T-cell (primary cell): ENCODE data around the gene ITGB4. TPM values are rescaled to one million over a fixed set of nuclear protein-coding genes. Genes with fewer than 3 reads are reported as not detected.
A peak's percentile ranks its signal among the peaks of the same experiment; 100 is the strongest.
"Not testable (repeated sequence)": the region's sequence is repeated elsewhere in the genome, so short reads cannot be mapped to it uniquely, and the experiment has no call there.

Source experiments
- ATAC-seq, 4 experiments: fragments of 200-7000 bp in 3 of 4; fragments of 150-1000 bp in 1 of 4; cut with Tn5 transposase; replicated peaks in 1 of 4; 1 replicate in 3 of 4; 2 replicates in 1 of 4; pipeline ENCODE4 v1.10.0; 2021; ENCODE audit warnings: moderate library complexity in 3 of 4, mild to moderate bottlenecking in 2 of 4, moderate number of reproducible peaks in 1 of 4
- CTCF ChIA-PET, 2 donors: fragments of 300-600 bp; sonication (Branson Sonifier 250); formaldehyde crosslinking; loops; one replicate each; lab custom pipeline; 2022; ENCODE audit warnings: antibody characterized with exemption in 2 of 2; lab: Charles Lee
- POLR2A ChIA-PET, 2 donors: fragments of 300-600 bp; sonication (Branson Sonifier 250); formaldehyde crosslinking; loops; one replicate each; lab custom pipeline; 2022; ENCODE audit warnings: antibody characterized with exemption in 2 of 2; lab: Charles Lee
- DNase-seq, 35 experiments: peaks; one replicate each; pipeline versions ENCODE4 v3.0.0 to v3.0.0-alpha.2; 2013 to 2023
- H3K27ac ChIP-seq: one replicate; pipeline ENCODE4 v1.5.1; 2013; ENCODE audit warnings: low read length
- H3K27me3 ChIP-seq, 2 experiments: replicated peaks in 1 of 2; 1 replicate in 1 of 2; 2 replicates in 1 of 2; pipeline versions ENCODE4 v1.6.1 to v1.7.0; 2013; ENCODE audit warnings: low read length in 1 of 2, mixed read lengths in 1 of 2; ENCODE audit not compliant: control insufficient read depth in 2 of 2, insufficient read depth in 2 of 2; ENCODE audit errors: extremely low read depth in 1 of 2
- H3K36me3 ChIP-seq, 2 donors: 1 replicate in 1 of 2; 2 replicates in 1 of 2; pipeline versions ENCODE4 v1.6.1 to v1.7.0; 2013; ENCODE audit warnings: low read length in 1 of 2; ENCODE audit not compliant: control insufficient read depth in 2 of 2, insufficient read depth in 1 of 2; ENCODE audit errors: extremely low read depth in 1 of 2
- H3K4me1 ChIP-seq, 2 experiments: 1 replicate in 1 of 2; 2 replicates in 1 of 2; pipeline versions ENCODE4 v1.6.1 to v1.7.0; 2013; ENCODE audit warnings: low read length in 2 of 2, mixed read lengths in 1 of 2; ENCODE audit not compliant: insufficient read depth in 2 of 2, control insufficient read depth in 1 of 2; ENCODE audit errors: extremely low read depth in 1 of 2
- H3K4me3 ChIP-seq, 2 donors: 1 replicate in 1 of 2; 2 replicates in 1 of 2; pipeline versions ENCODE4 v1.5.1 to v1.7.0; 2013; ENCODE audit warnings: mild to moderate bottlenecking in 2 of 2, low read length in 1 of 2, moderate library complexity in 1 of 2; ENCODE audit not compliant: control insufficient read depth in 1 of 2; ENCODE audit errors: extremely low read depth in 1 of 2
- H3K9me3 ChIP-seq: 2 replicates; pipeline ENCODE4 v1.7.0; 2013
- H3K27ac Mint-ChIP-seq, 2 donors: one replicate each; pipeline ENCODE4 v1.8.0; 2020 to 2021; ENCODE audit warnings: mild to moderate bottlenecking in 2 of 2, mixed read lengths in 2 of 2
- H3K27me3 Mint-ChIP-seq, 2 donors: one replicate each; pipeline ENCODE4 v1.8.0; 2021 to 2022; ENCODE audit warnings: mixed read lengths in 2 of 2
- H3K36me3 Mint-ChIP-seq: one replicate; pipeline ENCODE4 v1.8.0; 2021; ENCODE audit warnings: mixed read lengths
- H3K4me1 Mint-ChIP-seq, 3 donors: one replicate each; pipeline ENCODE4 v1.8.0; 2020 to 2022; ENCODE audit warnings: mixed read lengths in 3 of 3, mild to moderate bottlenecking in 1 of 3
- H3K4me3 Mint-ChIP-seq, 3 donors: one replicate each; pipeline ENCODE4 v1.8.0; 2020 to 2022; ENCODE audit warnings: mild to moderate bottlenecking in 3 of 3, mixed read lengths in 3 of 3, moderate library complexity in 3 of 3
- H3K9me3 Mint-ChIP-seq, 3 donors: one replicate each; pipeline ENCODE4 v1.8.0; 2020 to 2022; ENCODE audit warnings: mixed read lengths in 3 of 3
- WGBS: methylation state at CpG from one replicate; pipeline ENCODE4 v1.1.5; 2013; ENCODE audit warnings: missing lambda C conversion rate; ENCODE audit not compliant: insufficient coverage; 5-methylcytosine and 5-hydroxymethylcytosine counted together
- total RNA-seq, 35 experiments: library from RNA in 6 of 35; stranded (reverse) in 6 of 35; fragments of 120-200 nt in 1 of 35; gene quantifications; one replicate each; pipeline versions ENCODE4 v1.2.1 to v1.2.4 and lab custom pipeline; 2013 to 2026

ITGB4 gene
- total RNA-seq, 5 donors from 2014 or later (not counting 1 experiment from before 2014, with no cell fraction given) = 0.68 to 1.6 (median 1.5) TPM

DNA sequence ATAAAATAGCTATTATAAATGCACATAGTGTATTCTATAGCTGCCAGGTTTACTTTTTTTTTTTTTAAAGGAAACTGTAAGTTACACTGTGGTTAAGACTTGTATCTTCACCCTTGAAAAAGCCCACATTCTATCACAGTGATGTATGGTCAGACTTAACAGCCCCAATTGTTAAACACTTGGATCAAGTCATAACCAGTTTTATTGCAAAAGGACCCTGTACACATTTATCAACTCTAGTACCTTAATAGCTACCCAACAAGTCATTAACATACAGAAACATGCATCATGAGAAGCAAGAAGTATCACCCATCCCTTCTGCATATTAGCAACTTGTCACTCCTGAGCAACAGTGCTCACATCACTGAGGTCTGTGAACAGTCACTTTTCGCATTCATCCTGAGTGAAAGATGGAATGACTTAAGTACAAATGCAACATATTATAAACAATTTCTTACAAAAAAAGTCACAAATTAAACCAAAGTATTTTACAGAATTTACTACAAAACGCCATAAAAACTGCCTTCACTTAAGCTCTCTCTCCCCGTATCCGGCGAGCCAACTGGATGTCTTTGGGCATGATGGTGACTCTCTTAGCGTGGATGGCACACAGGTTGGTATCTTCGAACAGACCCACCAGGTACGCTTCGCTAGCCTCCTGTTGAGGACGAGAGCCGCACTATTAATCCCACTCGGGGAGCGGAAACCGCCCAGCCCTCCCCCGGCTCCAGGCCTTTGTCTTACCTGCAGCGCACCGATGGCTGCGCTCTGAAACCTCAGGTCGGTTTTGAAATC lies 57.0 kb downstream of the ITGB4 start:
- peak in 1 of 35 experiments; percentile 11 for DNase-seq
- not testable (repeated sequence) for H3K9me3 ChIP-seq, H3K27me3 ChIP-seq, H3K9me3 Mint-ChIP-seq, ATAC-seq, H3K27me3 Mint-ChIP-seq
- CTCF ChIA-PET = interaction anchor here in 1 of 2 donors (0.6 to 1.3 kb wide), 6 partner anchors 8 to 507 kb away, joined by 3 to 4 read pairs (median 4); partner anchors contain the start of genes GALK1 and MIF4GD
- H3K4me3 Mint-ChIP-seq = peak overlapping the region; percentile 89 to 95 (median 93)
- peaks cover 17 to 24% of the 10 kb centered on the region in 2 experiments for H3K4me1 ChIP-seq
- POLR2A ChIA-PET = interaction anchor here in 1 of 2 donors (1.0 to 3.0 kb wide), 2 partner anchors 13 to 25 kb away, joined by 3 to 17 read pairs; partner anchors contain the start of gene GALK1
- peaks cover 46 to 56% (median 52%) of the 10 kb centered on the region in 3 donors for H3K4me1 Mint-ChIP-seq
- H3K27ac ChIP-seq = peak overlapping the region; percentile 89
- peaks cover 7 to 32% of the 10 kb centered on the region in 2 donors for H3K36me3 ChIP-seq
- H3K4me3 ChIP-seq = peak overlapping the region; percentile 87 to 89
- 0% methylated on average over 18 of the region's 19 CpGs for WGBS
- peak overlapping the region; percentile 84 to 85 for H3K27ac Mint-ChIP-seq
- peaks cover 37% of the 10 kb centered on the region for H3K36me3 Mint-ChIP-seq

DNA sequence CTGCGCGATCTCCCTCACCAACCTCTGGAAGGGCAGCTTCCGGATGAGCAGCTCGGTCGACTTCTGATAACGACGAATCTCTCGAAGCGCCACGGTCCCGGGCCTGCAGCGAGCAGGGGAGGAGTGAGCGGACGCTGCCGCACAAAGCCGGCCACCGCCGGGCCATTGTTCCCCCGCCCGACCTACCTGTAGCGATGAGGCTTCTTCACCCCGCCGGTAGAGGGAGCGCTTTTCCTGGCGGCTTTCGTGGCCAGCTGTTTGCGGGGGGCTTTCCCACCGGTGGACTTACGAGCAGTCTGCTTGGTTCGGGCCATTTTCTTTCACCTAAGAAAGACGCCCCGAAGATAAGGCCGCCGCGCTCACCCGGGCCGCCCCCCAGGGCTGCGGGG lies 57.6 kb downstream of the ITGB4 start:
- Mint-ChIP-seq H3K4me1 (peaks cover 52 to 62% (median 58%) of the 10 kb centered on the region in 3 donors), H3K27ac (peak overlapping the region; percentile 84 to 85), H3K4me3 (peak overlapping the region; percentile 89 to 95 (median 93)), H3K27me3 (peaks cover 0 to 1% of the 10 kb centered on the region in 2 donors), H3K36me3 (peaks cover 37% of the 10 kb centered on the region), H3K9me3 (no peaks in the 10 kb centered on the region)
- Histone ChIP-seq H3K27ac (peak overlapping the region; percentile 89), H3K4me3 (peak overlapping the region; percentile 87 to 89), H3K4me1 (peaks cover 23 to 29% of the 10 kb centered on the region in 2 experiments), H3K36me3 (peaks cover 7 to 32% of the 10 kb centered on the region in 2 donors), H3K9me3 (no peaks in the 10 kb centered on the region), H3K27me3 (no peaks in the 10 kb centered on the region)
- WGBS = under 1% methylated on average over 35 of the region's 38 CpGs
- DNase-seq (peak in 29 of 35 experiments; percentile 20 to 84 (median 63)), ATAC-seq (no peak)
- ChIA-PET POLR2A (no interaction called here), CTCF (interaction anchor here in 1 of 2 donors (0.6 to 1.3 kb wide), 3 partner anchors 9 to 14 kb away, joined by 3 to 4 read pairs (median 3); partner anchors contain the start of gene GALK1)

DNA sequence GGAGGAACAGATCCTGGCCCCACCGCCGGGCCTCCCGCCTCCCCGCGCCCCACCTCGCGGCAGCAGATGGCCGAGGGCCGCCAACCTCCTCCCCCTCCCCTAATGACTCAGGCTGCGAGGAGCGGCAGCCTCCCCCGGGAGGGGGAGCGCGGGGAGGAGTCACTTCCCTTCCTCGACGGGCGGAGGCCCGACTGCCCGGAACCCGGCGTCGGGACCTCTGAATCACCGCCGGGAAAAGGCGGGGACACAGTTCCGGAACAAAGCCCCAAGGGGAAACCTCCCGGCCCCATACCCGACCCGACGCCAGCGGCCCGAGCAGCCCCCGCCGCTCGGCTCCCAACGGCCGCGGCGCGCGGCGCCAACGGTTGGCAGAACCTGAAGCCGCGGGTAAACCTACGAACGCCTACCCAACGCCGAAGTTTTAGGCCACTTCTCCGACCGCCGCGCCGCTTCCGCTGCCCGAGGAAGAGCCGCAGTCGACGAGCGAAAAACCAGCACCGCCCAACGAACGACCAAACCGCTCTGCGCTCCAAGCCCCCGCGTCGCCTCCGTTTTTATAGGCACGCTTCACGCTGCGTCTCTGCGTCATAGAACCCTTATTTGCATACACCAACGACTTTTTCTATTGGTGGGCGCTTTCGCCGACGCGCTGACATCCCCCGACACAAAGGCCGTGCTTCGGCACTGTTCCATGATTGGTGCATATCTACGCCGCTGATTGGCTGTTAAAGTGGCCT lies 58.2 kb downstream of the ITGB4 start:
- Mint-ChIP-seq H3K36me3 (peaks cover 37% of the 10 kb centered on the region), H3K4me1 (peaks cover 58 to 63% (median 60%) of the 10 kb centered on the region in 3 donors), H3K27ac (peak overlapping the region; percentile 97 to 99), H3K9me3 (no peaks in the 10 kb centered on the region), H3K27me3 (peaks cover 0 to 1% of the 10 kb centered on the region in 2 donors), H3K4me3 (peak overlapping the region; percentile 89 to 95 (median 93))
- POLR2A ChIA-PET = interaction anchor here (0.6 to 1.1 kb wide), 15 partner anchors 10 to 456 kb away, joined by 3 to 24 read pairs (median 4); partner anchors contain the start of genes GALK1 (in 1 of the 2) and WBP2 (in 1 of the 2)
- Histone ChIP-seq H3K4me1 (peaks cover 27 to 35% of the 10 kb centered on the region in 2 experiments), H3K27ac (peak overlapping the region; percentile 89), H3K36me3 (peaks cover 7 to 30% of the 10 kb centered on the region in 2 donors), H3K27me3 (no peaks in the 10 kb centered on the region), H3K9me3 (no peaks in the 10 kb centered on the region), H3K4me3 (peak overlapping the region; percentile 87 to 89)
- whole genome bisulfite sequencing = 0% methylated on average over 72 of the region's 84 CpGs
- CTCF ChIA-PET = interaction anchor here in 1 of 2 donors (0.5 to 1.3 kb wide), 12 partner anchors 8 to 82 kb away, joined by 3 to 11 read pairs (median 3); partner anchors contain the start of genes GALK1 and WBP2
- ATAC-seq (peak; percentile 71 to 74 (median 72)), DNase-seq (peak; percentile 86 to 99 (median 94))

DNA sequence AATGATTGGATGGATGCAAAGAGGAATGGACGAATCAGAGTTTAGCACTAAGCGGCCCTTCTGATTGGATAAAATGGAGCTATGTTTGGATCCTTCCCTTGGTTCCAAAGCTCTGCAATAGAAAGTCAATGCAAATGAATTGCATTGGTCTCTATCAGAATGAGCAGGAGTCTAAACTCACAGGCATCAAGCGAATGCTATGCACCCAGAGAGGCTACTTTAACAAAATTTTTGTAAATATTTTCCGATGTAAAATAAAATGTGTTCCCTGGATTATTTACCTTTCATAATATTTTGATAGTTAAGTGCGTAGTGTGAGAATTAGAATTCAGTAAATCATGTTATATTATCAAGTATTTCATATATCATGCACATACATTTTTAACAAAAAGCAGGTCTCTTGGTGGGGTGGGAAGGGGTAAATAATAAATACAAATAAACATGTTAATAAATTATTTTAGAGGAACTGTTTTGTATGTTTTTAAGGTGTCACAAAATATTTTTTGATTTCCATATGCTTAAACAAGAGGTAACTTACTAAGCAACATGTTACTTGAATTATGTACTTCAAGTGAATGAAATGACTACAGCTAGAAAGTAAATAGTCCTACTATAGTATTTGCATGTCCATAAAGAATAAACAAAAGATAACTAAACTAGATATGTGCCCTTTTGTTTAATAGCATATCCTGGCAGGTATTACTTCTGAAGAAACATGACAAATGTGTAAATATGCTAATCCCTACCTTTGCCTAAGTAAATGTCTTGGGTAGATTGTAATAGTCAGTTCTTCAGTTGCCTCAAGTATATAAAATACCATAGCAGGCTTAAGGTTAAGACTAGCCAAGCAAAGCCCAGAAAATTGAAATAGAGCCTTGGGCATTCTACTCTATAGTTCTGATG lies 59.0 kb downstream of the ITGB4 start:
- ChIA-PET CTCF (interaction anchor here in 1 of 2 donors (0.5 to 1.3 kb wide), 12 partner anchors 9 to 1477 kb away, joined by 3 to 11 read pairs (median 3); partner anchors contain the start of genes GALK1 and WBP2), POLR2A (interaction anchor here (0.5 to 1.1 kb wide), 21 partner anchors 9 to 457 kb away, joined by 3 to 24 read pairs (median 4); partner anchors contain the start of genes GALK1 (in 1 of the 2), RECQL5 (in 1 of the 2), SAP30BP (in 1 of the 2) and WBP2 (in 1 of the 2))
- no peaks in the 10 kb centered on the region for H3K27me3 ChIP-seq
- ATAC-seq (no peak), DNase-seq (no peak)
- H3K4me3 ChIP-seq = no peak overlapping the region
- H3K36me3 ChIP-seq = peaks cover 7 to 30% of the 10 kb centered on the region in 2 donors
- peaks cover 27 to 37% of the 10 kb centered on the region in 2 experiments for H3K4me1 ChIP-seq
- no peak overlapping the region for H3K27ac ChIP-seq
- peak overlapping the region; percentile 89 to 95 (median 93) for H3K4me3 Mint-ChIP-seq
- peaks cover 59 to 66% (median 61%) of the 10 kb centered on the region in 3 donors for H3K4me1 Mint-ChIP-seq
- peaks cover 0 to 1% of the 10 kb centered on the region in 2 donors for H3K27me3 Mint-ChIP-seq
- H3K9me3 Mint-ChIP-seq = no peaks in the 10 kb centered on the region
- peaks cover 37% of the 10 kb centered on the region for H3K36me3 Mint-ChIP-seq
- H3K27ac Mint-ChIP-seq = peak overlapping the region; percentile 97 to 99
- no peaks in the 10 kb centered on the region for H3K9me3 ChIP-seq
- 0% methylated on average over 2 of the region's 5 CpGs for WGBS

DNA sequence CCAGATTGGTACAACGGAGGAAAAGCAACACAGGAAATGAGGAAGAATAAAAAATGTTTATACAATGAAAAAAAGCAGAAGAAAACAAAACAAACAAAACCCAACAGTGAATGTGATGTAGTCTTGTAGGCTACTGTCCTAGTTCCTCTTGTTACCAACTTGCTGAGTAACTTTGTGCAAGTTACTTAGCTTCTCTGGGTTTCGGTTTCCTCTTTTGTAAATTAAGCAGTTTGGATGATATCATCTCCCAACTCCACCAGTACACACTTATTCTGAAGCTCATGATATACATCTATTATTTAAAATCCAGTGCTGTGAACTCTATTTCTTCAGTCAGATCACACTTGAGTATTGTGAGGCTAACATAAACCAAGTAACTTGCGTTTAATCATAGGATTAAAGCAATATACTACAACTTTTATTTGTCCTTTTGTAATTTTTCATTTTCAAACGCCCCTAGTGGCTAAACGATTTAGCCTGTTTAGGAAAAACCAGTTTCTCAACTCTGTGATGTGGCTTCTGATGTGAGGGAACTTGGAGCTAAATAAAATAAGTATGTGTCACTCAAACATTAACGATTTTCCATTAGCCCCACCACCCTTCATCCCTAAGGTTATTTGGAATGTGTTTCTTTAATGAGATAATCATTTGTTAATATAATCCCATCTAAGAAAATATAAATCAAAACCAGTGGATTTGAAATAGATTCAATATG lies 62.0 kb downstream of the ITGB4 start:
- H3K9me3 ChIP-seq = no peaks in the 10 kb centered on the region
- POLR2A ChIA-PET = interaction anchor here (0.6 to 1.1 kb wide), 6 partner anchors 8 to 407 kb away, joined by 3 to 7 read pairs (median 6); partner anchors contain the start of gene WBP2 (in 2 of the 2)
- ATAC-seq = no peak
- H3K4me1 ChIP-seq = peaks cover 27 to 48% of the 10 kb centered on the region in 2 experiments
- DNase-seq = peak in 2 of 35 experiments; percentile 30 to 75
- Mint-ChIP-seq H3K9me3 (no peaks in the 10 kb centered on the region), H3K27ac (peak overlapping the region; percentile 99 to 100), H3K36me3 (peaks cover 10% of the 10 kb centered on the region), H3K27me3 (peaks cover 0 to 1% of the 10 kb centered on the region in 2 donors), H3K4me1 (peaks cover 50 to 60% (median 54%) of the 10 kb centered on the region in 3 donors), H3K4me3 (peak overlapping the region; percentile 81 to 91 (median 87))
- H3K27ac ChIP-seq = peak overlapping the region; percentile 100
- CTCF ChIA-PET = interaction anchor here (0.7 to 2.1 kb wide), 13 partner anchors 10 to 117 kb away, joined by 3 to 24 read pairs (median 4); partner anchors contain the start of genes GALK1 (in 1 of the 2), RECQL5 (in 1 of the 2) and WBP2 (in 1 of the 2)
- H3K36me3 ChIP-seq = peaks cover 4 to 8% of the 10 kb centered on the region in 2 donors
- H3K4me3 ChIP-seq = peak overlapping the region; percentile 30 to 40
- H3K27me3 ChIP-seq = no peaks in the 10 kb centered on the region
- WGBS = no CpG with 5 or more reads among the region's 6 CpGs
